Right cardiac atrium (tissue), 5 donors: Measurements from ENCODE around the gene SPRED2. TPM values are rescaled to one million over a fixed set of nuclear protein-coding genes. Genes with fewer than 3 reads are reported as not detected.

Experiments used
- ATAC-seq, 2 donors: fragments of 200-7000 bp; cut with Tn5 transposase; one replicate each; pipeline versions ENCODE4 v1.8.0 to v1.9.1; 2020; ENCODE audit warnings: moderate library complexity in 2 of 2, mild to moderate bottlenecking in 1 of 2
- DNase-seq, 3 donors: peaks; one replicate each; pipeline ENCODE4 v3.0.0-alpha.2; 2020
- H3K27ac ChIP-seq: one replicate; pipeline ENCODE4 v1.5.1; 2013; ENCODE audit warnings: mild to moderate bottlenecking, low read length, control low read depth, moderate library complexity
- H3K27me3 ChIP-seq: one replicate; pipeline ENCODE4 v1.6.1; 2013; ENCODE audit not compliant: control insufficient read depth, insufficient read depth
- H3K4me1 ChIP-seq: one replicate; pipeline ENCODE4 v1.6.1; 2013; ENCODE audit warnings: low read length; ENCODE audit not compliant: control insufficient read depth, insufficient read depth
- H3K4me3 ChIP-seq: one replicate; pipeline ENCODE4 v1.5.1; 2013; ENCODE audit warnings: low read length, control low read depth
- H3K9me3 ChIP-seq: one replicate; pipeline ENCODE4 v1.6.1; 2013; ENCODE audit warnings: low read length; ENCODE audit not compliant: control insufficient read depth
- WGBS: extraction: QIAGEN DNeasy Blood & Tissue Kit; methylation state at CpG from one replicate; pipeline ENCODE4 v1.1.7; 2013; 5-methylcytosine and 5-hydroxymethylcytosine counted together
- intact Hi-C, 4 donors: fragments of 100-400 bp; cut with DNase I; formaldehyde crosslinking; loops; one replicate each; pipeline versions ENCODE4 v1.11.0 to v1.14.0; 2022 to 2023
- polyA plus RNA-seq: library from polyadenylated mRNA; stranded (reverse); fragments of 200-250 nt; gene quantifications from one replicate; pipeline ENCODE4 v1.2.3, GENCODE V29; 2013
- total RNA-seq, 4 donors: library from RNA; stranded (reverse); fragmentation: NEBNext Ultra II Directional; extraction: Animal tissue kit (Norgen Biotek cat#: 25700); gene quantifications; one replicate each; pipeline ENCODE4 v1.2.1, GENCODE V29; 2021
- donor health status: healthy with polysubstance abuse.
- donor health status: DM: no; HTN: yes; CAD: no.
- donor health status: DM: no; HTN: no; CAD: no.
- donor health status: DM: no; HTN: yes; CAD: no; lungs with severe emphysema.
- donor health status: DM: yes; HTN: yes; CAD: no.

Gene SPRED2
- total and polyA plus RNA-seq, 5 donors = 9.2 to 17.9 (median 15.3) TPM

DNA sequence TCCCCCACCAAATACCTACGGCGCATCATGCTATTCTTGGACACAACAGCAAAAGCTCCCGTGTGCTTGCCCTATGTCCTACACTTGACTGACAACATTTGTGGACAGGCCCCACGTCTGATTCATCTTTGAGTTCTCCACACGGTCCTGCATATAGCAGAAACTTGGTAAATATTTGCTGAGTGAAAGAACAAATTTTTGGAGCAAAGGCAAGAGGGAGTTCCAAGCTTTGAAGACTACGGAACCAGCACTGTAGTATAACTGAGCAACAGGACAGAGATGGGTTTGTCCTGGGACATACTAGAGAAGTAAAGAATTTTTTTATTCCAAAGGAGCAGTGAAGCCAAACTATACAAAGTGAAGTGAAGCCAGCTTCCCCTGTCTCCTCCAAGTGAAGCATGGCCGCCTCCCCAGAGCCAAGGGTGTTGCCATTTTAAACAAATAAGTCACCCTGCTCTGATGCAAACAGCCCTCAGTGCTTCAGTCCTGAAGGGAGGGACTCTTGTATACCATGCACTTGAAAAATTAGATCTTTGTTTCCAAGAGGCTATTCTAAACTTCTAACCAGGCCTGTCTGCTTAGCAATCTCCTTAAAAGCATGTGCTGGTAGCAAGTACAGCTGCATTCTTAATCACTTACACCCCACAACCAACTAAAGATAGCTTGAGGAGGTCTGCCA lies 35.9 kb downstream of the SPRED2 start:
- Histone ChIP-seq H3K27me3 (no peaks in the 10 kb centered on the region), H3K4me1 (peaks cover 12% of the 10 kb centered on the region), H3K27ac (peak overlapping the region; percentile 38), H3K9me3 (no peaks in the 10 kb centered on the region), H3K4me3 (no peak overlapping the region)
- WGBS = 61% methylated on average over 7 of the region's 7 CpGs
- ATAC-seq (peak; percentile 81 to 89), DNase-seq (peak in 2 of 3 donors; percentile 52 to 60)
- intact Hi-C loops = no loop called here

GRCh38 chr2:65395621-65396347 lies 36.6 kb downstream of the SPRED2 start:
- 94% methylated on average over 5 of the region's 5 CpGs for WGBS
- intact Hi-C loops = no loop called here
- H3K27me3 ChIP-seq = no peaks in the 10 kb centered on the region
- H3K4me1 ChIP-seq = peaks cover 12% of the 10 kb centered on the region
- DNase-seq (no peak), ATAC-seq (no peak)
- H3K4me3 ChIP-seq = no peak overlapping the region
- H3K9me3 ChIP-seq = no peaks in the 10 kb centered on the region
- H3K27ac ChIP-seq = peak overlapping the region; percentile 38

DNA sequence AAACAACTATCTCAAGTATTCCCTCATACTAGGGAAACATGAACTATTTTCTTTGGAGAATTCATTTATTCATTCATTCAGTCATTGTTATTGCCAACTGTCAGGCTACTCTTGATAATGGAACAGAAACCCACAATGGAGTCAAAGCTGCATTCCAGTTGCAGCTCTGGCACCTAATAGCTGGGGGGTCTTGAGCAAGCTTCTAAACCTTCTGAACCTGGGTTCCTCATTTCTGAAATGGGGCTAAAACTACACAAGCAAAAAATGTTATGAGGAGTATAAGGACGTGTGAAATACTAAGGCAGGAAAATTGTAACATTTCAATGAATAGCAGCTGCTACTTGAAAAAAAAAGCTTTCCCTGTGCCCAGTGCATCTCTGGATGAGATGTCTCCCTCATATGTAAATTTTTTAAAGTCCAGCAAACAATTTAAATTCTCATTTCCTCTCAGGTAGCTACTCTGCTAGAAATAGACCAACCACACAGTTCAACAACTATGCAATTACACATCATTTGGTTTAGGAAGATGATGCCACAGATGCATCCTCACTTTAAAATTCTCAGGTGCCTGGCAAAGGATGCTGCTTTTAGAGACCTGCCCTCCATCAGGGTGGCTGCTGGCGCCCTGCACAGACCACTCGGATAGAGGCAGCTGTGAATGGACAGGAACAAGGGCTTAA lies 38.5 kb downstream of the SPRED2 start:
- Histone ChIP-seq H3K27ac (no peak overlapping the region), H3K4me1 (peaks cover 14% of the 10 kb centered on the region), H3K27me3 (no peaks in the 10 kb centered on the region), H3K9me3 (no peaks in the 10 kb centered on the region), H3K4me3 (no peak overlapping the region)
- intact Hi-C loops = no loop called here
- no peak for DNase-seq
- WGBS = 80% methylated on average over 3 of the region's 3 CpGs
- ATAC-seq = no peak

- no peak for DNase-seq
- Histone ChIP-seq H3K4me3 (no peak overlapping the region), H3K27ac (no peak overlapping the region), H3K9me3 (no peaks in the 10 kb centered on the region), H3K4me1 (peaks cover 16% of the 10 kb centered on the region), H3K27me3 (no peaks in the 10 kb centered on the region)
- intact Hi-C loops = no loop called here
- 94% methylated on average over 3 of the region's 3 CpGs for WGBS
- ATAC-seq = no peak
These were observed 39.4 kb downstream of the SPRED2 start for GRCh38 chr2:65393046-65393445.

- Histone ChIP-seq H3K4me1 (peaks cover 16% of the 10 kb centered on the region), H3K4me3 (no peak overlapping the region), H3K9me3 (no peaks in the 10 kb centered on the region), H3K27me3 (no peaks in the 10 kb centered on the region), H3K27ac (no peak overlapping the region)
- DNase-seq = no peak
- 83% methylated on average over 5 of the region's 5 CpGs for WGBS
- ATAC-seq = no peak
- intact Hi-C loops = no loop called here
These were observed 39.8 kb downstream of the SPRED2 start for GRCh38 chr2:65392609-65393008.

- DNase-seq (no peak), ATAC-seq (no peak)
- intact Hi-C loops = no loop called here
- Histone ChIP-seq H3K4me1 (peaks cover 3% of the 10 kb centered on the region), H3K27me3 (no peaks in the 10 kb centered on the region), H3K4me3 (no peak overlapping the region), H3K9me3 (no peaks in the 10 kb centered on the region), H3K27ac (no peak overlapping the region)
- 68% methylated on average over 6 of the region's 6 CpGs for WGBS
These were observed 42.3 kb downstream of the SPRED2 start for GRCh38 chr2:65390134-65390533.

DNA sequence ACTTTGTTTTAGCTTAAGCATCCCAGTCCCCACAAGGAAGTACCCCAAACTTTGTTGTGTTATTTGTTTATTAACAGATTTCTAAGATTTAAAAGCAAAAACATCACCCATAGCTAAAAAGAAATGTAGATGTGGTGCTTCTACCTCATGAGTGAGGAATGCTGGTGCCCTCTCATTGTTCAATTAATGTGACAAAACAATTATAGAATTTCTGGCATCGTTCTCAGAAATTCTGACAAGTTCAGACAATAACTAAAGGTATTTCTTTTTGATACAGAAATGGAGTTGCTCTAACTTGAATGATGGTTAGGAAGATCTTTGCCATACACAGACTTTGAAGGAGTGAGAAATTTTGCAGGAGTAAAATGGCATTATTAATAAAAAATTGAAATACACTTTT lies 42.9 kb downstream of the SPRED2 start:
- intact Hi-C loops = no loop called here
- no peaks in the 10 kb centered on the region for H3K9me3 ChIP-seq
- no peak for DNase-seq
- H3K27ac ChIP-seq = no peak overlapping the region
- WGBS = 68% methylated on average over 1 of the region's 1 CpG
- peaks cover 5% of the 10 kb centered on the region for H3K4me1 ChIP-seq
- no peaks in the 10 kb centered on the region for H3K27me3 ChIP-seq
- H3K4me3 ChIP-seq = no peak overlapping the region
- no peak for ATAC-seq

DNA sequence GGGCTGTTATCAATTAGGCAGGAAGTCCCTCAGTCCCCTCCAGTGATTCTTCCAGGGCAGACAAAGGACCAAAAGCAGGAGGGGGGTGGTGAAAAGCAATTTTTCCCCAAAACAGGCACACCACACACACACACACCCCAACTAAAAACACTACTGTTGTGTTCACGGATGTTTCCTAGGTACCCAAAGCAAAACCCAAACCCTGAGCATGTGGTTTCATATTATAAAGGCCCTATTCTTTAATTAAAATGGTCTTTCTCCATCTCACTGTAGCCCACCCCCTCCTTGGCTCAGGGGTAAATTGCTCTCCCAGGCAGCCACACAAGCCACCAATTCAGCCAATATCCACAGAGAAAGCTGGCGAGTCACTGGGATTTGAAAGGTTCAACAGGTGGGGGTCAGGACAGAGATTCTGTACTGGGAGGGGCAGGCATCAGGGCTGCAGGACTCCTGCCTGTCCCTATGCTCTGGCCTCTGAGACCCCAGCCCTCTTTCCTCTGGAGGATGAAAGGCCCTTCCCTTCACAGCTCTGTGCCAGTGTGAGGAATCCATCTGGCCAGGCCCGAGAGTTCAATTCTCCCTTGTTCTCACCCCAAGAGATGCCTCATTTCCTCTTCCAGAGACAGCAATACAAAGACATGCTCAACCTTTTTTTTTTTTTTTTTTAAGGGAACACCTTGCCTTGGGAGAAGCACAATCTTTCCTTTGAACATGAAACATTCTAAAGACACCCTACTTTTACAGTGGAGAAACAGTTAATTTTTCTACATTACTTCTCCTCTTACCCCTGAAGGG lies 43.6 kb downstream of the SPRED2 start:
- no peak overlapping the region for H3K27ac ChIP-seq
- intact Hi-C loops = no loop called here
- H3K9me3 ChIP-seq = no peaks in the 10 kb centered on the region
- no peak for DNase-seq
- no peak overlapping the region for H3K4me3 ChIP-seq
- no peak for ATAC-seq
- WGBS = 81% methylated on average over 3 of the region's 3 CpGs
- H3K27me3 ChIP-seq = no peaks in the 10 kb centered on the region
- peaks cover 11% of the 10 kb centered on the region for H3K4me1 ChIP-seq

DNA sequence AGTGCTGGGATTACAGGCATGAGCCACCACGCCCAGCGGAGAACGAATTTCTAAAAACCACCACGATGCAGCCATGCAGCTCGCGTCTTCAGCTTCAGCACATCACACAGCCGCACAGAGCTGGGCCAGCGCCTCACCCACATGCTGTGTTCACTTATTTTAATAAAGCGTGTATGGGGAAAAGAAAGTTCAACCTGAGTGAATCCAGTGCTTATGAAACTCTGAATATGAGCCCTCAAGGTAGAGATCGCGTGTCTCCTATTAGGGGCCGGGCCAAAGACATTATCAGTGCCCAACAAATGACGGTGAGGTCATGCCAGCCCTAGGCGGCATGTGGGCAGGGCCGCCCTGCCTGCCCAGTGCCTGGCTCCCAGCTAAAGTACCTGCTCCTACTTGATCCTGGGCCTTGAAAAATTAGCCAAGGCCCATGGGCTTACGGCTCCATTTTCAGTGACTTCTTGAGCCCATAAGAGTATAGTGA lies 44.3 kb downstream of the SPRED2 start:
- intact Hi-C loops = no loop called here
- no peaks in the 10 kb centered on the region for H3K9me3 ChIP-seq
- no peak overlapping the region for H3K27ac ChIP-seq
- WGBS = 98% methylated on average over 16 of the region's 16 CpGs
- H3K4me3 ChIP-seq = no peak overlapping the region
- H3K27me3 ChIP-seq = no peaks in the 10 kb centered on the region
- peaks cover 13% of the 10 kb centered on the region for H3K4me1 ChIP-seq
- ATAC-seq = no peak
- DNase-seq = no peak

DNA sequence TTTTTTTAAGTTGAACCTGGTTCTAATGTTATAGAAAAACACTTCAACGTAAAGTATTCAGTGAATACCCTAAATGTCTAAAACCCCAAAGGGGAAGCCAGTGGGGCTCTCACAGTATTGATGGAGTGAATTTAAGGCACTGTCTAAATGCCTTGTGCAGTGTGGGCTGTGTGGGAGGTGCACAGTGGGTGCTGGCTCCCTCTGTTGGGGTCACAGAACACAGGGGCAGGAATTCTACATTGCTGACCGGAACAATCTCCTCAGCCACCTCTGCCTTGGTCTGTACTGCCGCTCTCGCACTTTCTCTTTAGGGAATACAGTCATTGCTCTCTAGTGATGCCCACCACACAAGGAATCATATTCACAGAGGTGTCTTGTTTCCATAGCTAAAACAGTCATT lies 45.4 kb downstream of the SPRED2 start:
- intact Hi-C loops = no loop called here
- Histone ChIP-seq H3K4me3 (no peak overlapping the region), H3K27ac (no peak overlapping the region), H3K27me3 (no peaks in the 10 kb centered on the region), H3K4me1 (peaks cover 15% of the 10 kb centered on the region), H3K9me3 (no peaks in the 10 kb centered on the region)
- WGBS = 93% methylated on average over 4 of the region's 4 CpGs
- no peak for ATAC-seq
- DNase-seq = no peak
